Muscle layer of colon (tissue), 2 donors: ENCODE data around the gene CYB5B.
"Not testable (repeated sequence)": the region's sequence is repeated elsewhere in the genome, so short reads cannot be mapped to it uniquely, and the experiment has no call there.

ENCODE experiments used
- H3K27ac ChIP-seq: one replicate; pipeline ENCODE4 v1.7.0; 2013; ENCODE audit warnings: low read depth, mild to moderate bottlenecking, low read length, moderate library complexity
- H3K27me3 ChIP-seq, 2 donors: one replicate each; pipeline ENCODE4 v1.7.0; 2013; ENCODE audit warnings: low read length in 2 of 2, mild to moderate bottlenecking in 2 of 2; ENCODE audit not compliant: insufficient read depth in 2 of 2, control insufficient read depth in 1 of 2
- H3K36me3 ChIP-seq: one replicate; pipeline ENCODE4 v1.7.0; 2013; ENCODE audit warnings: mild to moderate bottlenecking, low read length; ENCODE audit not compliant: insufficient read depth
- H3K4me1 ChIP-seq: one replicate; pipeline ENCODE4 v1.7.0; 2013; ENCODE audit warnings: mild to moderate bottlenecking, low read length; ENCODE audit not compliant: insufficient read depth
- H3K4me3 ChIP-seq, 2 donors: one replicate each; pipeline ENCODE4 v1.7.0; 2013; ENCODE audit warnings: low read length in 2 of 2, low read depth in 1 of 2, mild to moderate bottlenecking in 1 of 2, moderate library complexity in 1 of 2
- H3K9ac ChIP-seq: one replicate; pipeline ENCODE4 v1.7.0; 2013; ENCODE audit warnings: low read length
- H3K9me3 ChIP-seq: one replicate; pipeline ENCODE4 v1.7.0; 2013; ENCODE audit warnings: mild to moderate bottlenecking, low read length
- donor health status: abdominal sarcoma.
- donor health status: Adenocarcinoma of cecum.

CYB5B gene

DNA sequence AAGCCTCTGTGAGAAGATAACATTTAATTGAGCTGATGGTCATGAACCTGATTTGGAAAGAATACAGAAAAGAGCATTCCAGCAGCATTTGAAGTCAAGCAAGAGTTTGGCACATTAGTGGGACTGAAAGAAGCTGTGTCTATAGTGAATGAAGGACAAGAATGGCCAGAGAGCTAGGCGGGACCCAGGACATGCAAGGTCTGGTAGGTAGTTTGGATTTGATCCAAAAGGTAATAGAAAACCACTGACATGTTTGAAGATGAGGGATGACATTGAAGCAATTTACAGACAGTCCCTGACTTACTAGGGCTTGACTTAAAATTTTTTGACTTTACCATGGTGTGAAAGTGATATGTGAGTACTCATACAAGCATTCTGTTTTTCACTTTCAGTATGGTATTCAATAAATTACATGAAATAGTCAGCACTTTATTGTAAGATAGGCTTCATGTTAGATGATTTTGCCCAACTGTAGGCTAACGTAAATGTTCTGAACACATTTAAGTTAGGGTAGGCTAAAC, 7.6 kb downstream of the CYB5B start:
- H3K9me3 ChIP-seq, result no peaks in the 10 kb centered on the region
- no peaks in the 10 kb centered on the region for H3K4me1 ChIP-seq
- no peak overlapping the region for H3K4me3 ChIP-seq
- no peak overlapping the region for H3K9ac ChIP-seq
- no peaks in the 10 kb centered on the region for H3K27me3 ChIP-seq
- no peak overlapping the region for H3K27ac ChIP-seq
- H3K36me3 ChIP-seq, result peaks cover 26% of the 10 kb centered on the region

DNA sequence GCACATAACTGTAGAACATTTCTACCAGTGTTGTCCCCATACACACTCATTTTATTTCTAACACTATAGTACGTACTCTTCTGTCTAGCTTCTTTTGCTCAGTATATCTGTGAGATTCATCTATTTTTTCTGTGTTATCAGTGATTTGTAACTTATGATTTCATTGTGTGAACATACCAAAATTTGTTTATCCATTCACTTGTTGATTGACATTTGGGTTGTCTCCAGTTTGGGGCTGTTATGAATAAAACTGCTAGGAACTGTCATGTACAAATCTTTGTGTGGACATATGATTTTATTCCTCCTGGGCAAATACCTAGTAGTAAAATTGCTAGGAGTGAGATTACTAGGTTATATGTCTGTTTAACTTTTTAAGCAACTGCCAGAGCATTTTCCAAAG, 9.6 kb downstream of the CYB5B start:
- Histone ChIP-seq H3K4me1 (no peaks in the 10 kb centered on the region), H3K36me3 (peaks cover 16% of the 10 kb centered on the region), H3K27ac (no peak overlapping the region)

DNA sequence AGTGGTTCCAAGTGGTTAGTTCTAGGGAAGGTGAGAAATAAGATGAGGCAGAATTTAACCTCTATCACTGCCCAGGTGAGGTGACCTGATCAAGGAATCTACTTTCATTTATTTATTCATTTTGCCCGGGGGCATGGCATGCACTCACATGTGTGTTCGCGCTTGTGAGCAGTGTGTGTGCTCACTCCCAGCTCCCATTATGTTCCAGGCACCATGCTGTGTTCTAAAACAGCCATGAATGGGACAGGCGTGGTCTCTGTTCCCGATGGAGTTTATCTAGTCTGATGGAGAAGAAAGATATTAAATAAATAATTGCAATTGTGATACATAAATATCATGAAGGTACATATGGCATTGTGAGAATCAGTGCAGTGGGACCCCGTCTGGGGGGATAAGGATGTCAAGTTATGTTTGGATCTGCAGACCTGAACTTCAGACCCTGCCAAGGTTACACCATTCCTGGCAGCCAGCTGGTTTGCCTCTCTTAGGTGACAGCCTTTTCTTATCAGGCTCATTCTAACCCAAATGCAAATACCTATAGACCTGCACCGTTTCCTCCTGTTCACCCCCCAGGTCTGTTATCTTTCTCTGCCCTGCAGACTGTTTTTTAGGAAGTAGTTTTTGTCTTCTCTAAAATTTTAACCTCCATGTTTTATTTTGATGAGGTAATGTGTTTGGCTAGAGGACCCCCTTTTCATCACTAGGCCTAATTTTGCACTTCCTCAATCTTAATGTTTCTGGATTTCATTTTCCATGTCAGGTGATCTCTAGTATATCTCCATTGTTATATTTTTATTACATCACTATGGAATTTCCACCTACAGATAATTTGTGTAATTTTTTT, 11.8 kb downstream of the CYB5B start:
- Histone ChIP-seq H3K9me3 (no peaks in the 10 kb centered on the region), H3K27ac (no peak overlapping the region), H3K36me3 (peaks cover 12% of the 10 kb centered on the region), H3K4me3 (no peak overlapping the region), H3K9ac (no peak overlapping the region), H3K27me3 (no peaks in the 10 kb centered on the region), H3K4me1 (no peaks in the 10 kb centered on the region)

More for the DNA sequence above, 9.6 kb downstream of the CYB5B start:
- H3K4me3 ChIP-seq, result no peak overlapping the region
- no peaks in the 10 kb centered on the region for H3K9me3 ChIP-seq
- H3K9ac ChIP-seq, result no peak overlapping the region
- H3K27me3 ChIP-seq, result no peaks in the 10 kb centered on the region

DNA sequence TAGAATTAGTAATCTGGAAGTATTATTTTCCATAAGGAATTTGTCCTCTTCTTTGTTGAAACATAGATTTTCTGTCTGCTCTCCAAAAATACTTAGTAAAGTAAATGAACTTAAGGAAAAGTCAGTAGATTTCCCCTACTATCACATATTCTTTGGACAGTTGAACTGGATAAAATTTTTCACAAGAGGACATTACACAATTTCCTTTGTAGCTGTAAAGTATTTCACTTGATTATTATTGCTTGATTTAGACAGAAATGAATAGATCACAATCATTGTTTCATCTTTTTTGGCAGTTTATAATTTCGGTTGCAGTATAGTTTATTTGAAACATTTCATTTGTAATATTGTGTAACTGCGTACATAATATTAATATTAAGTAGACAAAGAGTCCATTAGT, 12.5 kb downstream of the CYB5B start:
- no peak overlapping the region for H3K27ac ChIP-seq
- no peaks in the 10 kb centered on the region for H3K4me1 ChIP-seq
- H3K9ac ChIP-seq, result no peak overlapping the region
- H3K4me3 ChIP-seq, result no peak overlapping the region
- H3K9me3 ChIP-seq, result no peaks in the 10 kb centered on the region
- peaks cover 5% of the 10 kb centered on the region for H3K36me3 ChIP-seq
- H3K27me3 ChIP-seq, result no peaks in the 10 kb centered on the region

DNA sequence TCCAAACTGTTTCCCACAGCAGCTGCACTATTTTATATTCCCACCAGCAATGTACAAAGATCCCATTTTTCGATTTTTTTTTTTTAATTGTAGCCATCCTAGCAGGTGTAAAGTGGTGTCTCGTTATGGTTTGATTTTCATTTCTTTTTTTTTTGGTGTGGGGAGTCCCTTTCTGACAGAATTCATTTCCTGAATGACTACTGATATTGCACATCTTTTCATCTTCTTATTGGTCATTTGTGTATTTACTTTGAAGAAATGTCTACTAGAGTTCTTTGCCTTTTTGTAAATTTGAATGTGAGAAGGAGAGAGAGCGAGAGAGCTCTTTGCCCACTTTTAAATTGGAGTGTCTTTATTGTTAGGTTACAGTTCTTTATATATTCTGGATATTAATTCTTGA, 14.0 kb downstream of the CYB5B start:
- H3K27me3 ChIP-seq, result no peaks in the 10 kb centered on the region
- H3K9ac ChIP-seq, result no peak overlapping the region
- no peak overlapping the region for H3K4me3 ChIP-seq
- H3K9me3 ChIP-seq, result no peaks in the 10 kb centered on the region
- no peaks in the 10 kb centered on the region for H3K36me3 ChIP-seq
- H3K27ac ChIP-seq, result no peak overlapping the region
- H3K4me1 ChIP-seq, result no peaks in the 10 kb centered on the region

DNA sequence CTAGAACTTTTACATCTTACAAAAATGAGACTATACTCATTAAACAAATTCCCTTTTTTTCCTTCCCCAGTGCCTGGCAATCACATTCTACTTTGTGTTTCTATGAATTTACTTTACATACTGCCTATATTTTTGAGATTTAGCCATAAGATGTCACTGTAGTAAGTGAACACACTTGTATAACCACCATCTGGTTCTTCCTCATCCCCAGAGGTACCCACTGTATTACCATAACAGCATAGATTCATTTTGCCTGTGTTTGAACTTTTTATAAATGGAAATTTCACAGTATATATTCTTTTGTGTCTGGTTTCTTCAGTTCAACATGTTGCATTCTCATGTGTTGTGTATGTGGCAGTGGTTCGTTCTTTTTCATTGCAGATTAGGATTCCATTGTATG, 15.8 kb downstream of the CYB5B start:
- H3K4me1 ChIP-seq, result peaks cover 11% of the 10 kb centered on the region
- no peak overlapping the region for H3K27ac ChIP-seq
- H3K9me3 ChIP-seq, result no peaks in the 10 kb centered on the region
- H3K27me3 ChIP-seq, result no peaks in the 10 kb centered on the region
- no peak overlapping the region for H3K9ac ChIP-seq
- H3K36me3 ChIP-seq, result no peaks in the 10 kb centered on the region
- H3K4me3 ChIP-seq, result no peak overlapping the region

DNA sequence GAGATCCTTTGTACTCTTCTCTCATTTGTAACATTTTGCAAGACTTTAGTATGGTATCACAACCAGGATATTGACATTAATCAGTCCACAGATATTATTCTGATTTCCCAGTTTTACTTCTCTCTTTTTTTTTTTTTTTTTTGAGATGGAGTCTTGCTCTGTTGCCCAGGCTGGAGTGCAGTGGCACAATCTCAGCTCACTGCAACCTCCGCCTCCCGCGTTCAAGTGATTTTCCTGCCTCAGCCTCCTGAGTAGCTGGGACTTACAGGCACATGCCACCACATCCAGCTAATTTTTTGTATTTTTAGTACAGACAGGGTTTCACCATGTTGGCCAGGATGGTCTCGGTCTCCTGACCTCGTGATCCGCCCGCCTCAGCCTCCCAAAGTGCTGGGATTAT, 16.6 kb downstream of the CYB5B start:
- H3K9ac ChIP-seq, H3K27me3 ChIP-seq, H3K27ac ChIP-seq, H3K36me3 ChIP-seq, H3K4me3 ChIP-seq, H3K9me3 ChIP-seq: not testable (repeated sequence)
- peaks cover 11% of the 10 kb centered on the region for H3K4me1 ChIP-seq

DNA sequence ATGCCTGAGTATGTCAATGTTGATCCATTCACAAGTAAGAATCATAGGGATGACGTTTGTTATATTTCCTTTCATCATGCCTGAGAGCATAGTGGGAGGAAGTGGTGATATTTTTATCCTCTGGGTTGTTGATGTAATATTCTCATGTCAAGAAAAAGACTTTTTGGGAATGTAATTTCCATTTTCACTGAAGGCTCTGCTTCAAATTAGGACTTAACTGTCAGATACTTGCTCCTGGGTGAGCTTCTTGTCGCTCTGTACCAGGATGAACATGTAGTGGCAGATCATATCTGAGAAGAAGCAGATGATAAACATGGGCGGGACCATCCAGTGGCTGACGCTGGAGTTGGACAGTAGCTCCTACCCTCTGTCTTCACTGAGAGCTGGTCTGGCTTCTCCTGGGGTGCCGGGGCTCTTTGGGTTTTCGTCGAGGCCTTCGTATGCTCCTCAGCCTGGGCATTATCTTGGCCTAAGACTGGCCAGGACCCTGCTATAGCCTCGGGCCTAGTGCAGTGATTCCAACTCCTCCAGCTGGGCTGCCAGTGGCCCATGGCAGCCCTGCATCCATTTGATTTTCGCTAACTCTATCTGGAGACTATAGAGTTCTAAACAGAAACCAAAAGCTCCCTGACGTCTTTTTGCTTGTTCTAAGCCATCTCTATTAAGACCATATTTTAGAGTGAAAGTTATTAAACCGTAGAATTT, 19.7 kb downstream of the CYB5B start:
- H3K9me3 ChIP-seq, result no peaks in the 10 kb centered on the region
- peaks cover 10% of the 10 kb centered on the region for H3K36me3 ChIP-seq
- H3K4me1 ChIP-seq, result peaks cover 11% of the 10 kb centered on the region
- H3K27ac ChIP-seq, result peak overlapping the region; percentile 57
- H3K4me3 ChIP-seq, result peak overlapping the region; percentile 22 to 61
- peak overlapping the region; percentile 45 for H3K9ac ChIP-seq
- no peaks in the 10 kb centered on the region for H3K27me3 ChIP-seq

DNA sequence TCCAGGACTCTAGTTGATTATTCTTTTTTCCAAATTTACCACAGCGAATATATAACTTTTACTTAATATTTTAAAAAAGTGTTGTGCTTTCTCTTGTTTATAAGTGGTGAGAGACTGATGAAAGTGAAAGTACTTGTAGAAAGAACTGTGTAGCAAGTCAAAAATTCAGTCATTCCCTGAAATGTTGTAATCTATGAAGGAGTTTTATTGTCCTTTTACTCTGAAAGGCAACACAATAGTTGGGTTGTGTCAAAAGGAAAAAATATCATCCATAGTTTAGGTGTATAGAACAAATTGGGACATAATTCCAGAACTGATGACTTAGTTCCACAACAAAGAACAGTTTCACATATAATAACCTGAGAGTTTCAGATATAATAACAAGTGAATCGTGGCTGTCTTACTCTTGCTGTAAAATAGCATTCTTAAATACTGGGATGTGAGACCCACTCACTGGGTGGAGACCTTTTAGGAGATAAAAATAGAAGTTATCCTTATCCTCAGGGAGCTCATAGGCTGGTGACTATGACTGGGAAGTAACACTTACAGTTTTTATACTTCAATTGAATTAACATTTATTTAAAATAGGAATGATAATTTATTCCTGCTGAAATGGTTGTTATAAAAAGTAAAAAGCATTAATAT, 20.6 kb downstream of the CYB5B start:
- Histone ChIP-seq H3K27ac (peak overlapping the region; percentile 57), H3K27me3 (no peaks in the 10 kb centered on the region), H3K9ac (peak overlapping the region; percentile 45), H3K4me3 (peak overlapping the region; percentile 22 to 61), H3K36me3 (peaks cover 12% of the 10 kb centered on the region), H3K9me3 (no peaks in the 10 kb centered on the region), H3K4me1 (peaks cover 11% of the 10 kb centered on the region)

DNA sequence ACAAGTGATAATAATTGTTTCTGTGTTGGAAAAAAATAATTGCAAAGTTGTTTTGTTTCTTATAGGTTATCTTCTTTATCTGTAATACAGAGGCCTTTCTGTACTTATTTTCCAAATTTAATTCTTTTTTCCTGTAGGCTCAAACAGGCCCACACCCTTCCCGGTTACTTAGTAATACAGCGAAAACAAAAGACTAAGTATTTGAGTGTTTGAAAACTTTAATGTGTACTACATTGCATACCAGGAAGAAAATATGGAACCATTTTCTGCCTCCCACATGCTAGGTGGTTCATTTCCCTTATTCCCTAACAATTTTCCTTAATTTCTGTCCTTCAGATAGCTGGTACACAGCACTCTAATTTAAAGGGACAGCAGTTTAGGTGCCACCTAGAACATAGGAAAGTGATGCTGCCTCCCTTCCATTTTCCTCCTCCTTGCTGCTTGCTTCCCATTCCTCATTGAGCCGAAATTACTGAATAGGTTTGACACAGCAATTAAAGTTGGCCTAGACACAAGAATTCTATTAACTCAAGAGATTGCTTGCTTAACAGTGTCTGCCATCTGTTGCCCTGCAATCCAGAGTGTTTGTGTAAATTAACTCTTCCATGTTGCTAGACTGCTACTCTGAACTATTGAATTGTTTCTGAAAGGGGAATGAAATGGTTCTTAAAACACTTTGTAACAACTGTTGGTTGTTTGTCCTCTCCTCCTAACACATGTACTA, 24.2 kb downstream of the CYB5B start:
- Histone ChIP-seq H3K4me3 (no peak overlapping the region), H3K9me3 (no peaks in the 10 kb centered on the region), H3K27ac (no peak overlapping the region), H3K4me1 (peaks cover 11% of the 10 kb centered on the region), H3K9ac (no peak overlapping the region), H3K36me3 (peaks cover 12% of the 10 kb centered on the region), H3K27me3 (no peaks in the 10 kb centered on the region)

DNA sequence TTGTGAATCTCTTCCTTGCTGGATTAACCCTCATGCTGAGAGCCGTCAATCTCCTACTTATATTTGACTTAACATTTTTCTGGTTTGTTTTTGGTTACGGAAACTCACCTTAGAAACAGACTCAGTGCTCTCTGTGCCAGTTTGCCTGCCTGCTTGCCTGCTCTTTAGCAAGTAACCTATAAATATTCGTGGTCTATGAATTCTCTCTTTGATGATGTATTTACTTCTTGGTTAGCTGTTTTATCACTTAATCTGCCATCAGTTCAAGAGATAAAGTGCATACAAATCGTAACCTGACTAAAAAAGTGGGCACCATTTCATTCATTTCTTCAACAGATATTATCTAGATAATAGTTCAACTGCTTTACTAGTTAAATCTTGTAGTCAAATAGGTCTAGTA, 26.7 kb downstream of the CYB5B start:
- H3K27ac ChIP-seq, result no peak overlapping the region
- H3K4me1 ChIP-seq, result no peaks in the 10 kb centered on the region
- H3K4me3 ChIP-seq, result no peak overlapping the region
- H3K9me3 ChIP-seq, result no peaks in the 10 kb centered on the region
- no peaks in the 10 kb centered on the region for H3K27me3 ChIP-seq
- peaks cover 12% of the 10 kb centered on the region for H3K36me3 ChIP-seq
- no peak overlapping the region for H3K9ac ChIP-seq
